GM21529 (cell line): ENCODE data around the gene VGLL4.
A peak's percentile ranks its signal among the peaks of the same experiment; 100 is the strongest.

Experiments used
- ATAC-seq: cut with Tn5 transposase; IDR thresholded peaks from one replicate; pipeline ENCODE4 v1.9.1; 2021; ENCODE audit not compliant: unreplicated experiment

VGLL4 gene

GRCh38 chr3:11629716-11630115 lies 14.0 kb downstream of the VGLL4 start:
- no peak for ATAC-seq

GRCh38 chr3:11627612-11628011 lies 16.1 kb downstream of the VGLL4 start:
- ATAC-seq, result no peak

DNA sequence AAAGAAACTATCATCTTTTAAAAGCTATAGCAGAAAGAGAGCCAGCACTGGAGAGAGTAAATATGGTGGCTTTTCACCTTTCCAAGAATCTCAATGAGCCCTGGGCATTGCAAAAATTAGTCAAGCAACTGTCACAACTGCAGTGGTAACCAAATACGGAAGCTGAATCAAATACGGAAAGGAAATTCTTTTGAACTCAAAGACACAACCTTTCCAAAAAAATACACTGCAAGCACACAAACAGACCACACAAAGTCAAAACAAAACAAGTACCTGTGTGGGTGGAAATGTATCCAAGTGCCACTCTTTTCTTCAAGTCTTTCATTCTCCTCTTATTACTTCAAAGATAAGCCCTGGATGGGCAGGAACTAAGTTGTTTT lies 17.6 kb downstream of the VGLL4 start:
- peak; percentile 80 for ATAC-seq

DNA sequence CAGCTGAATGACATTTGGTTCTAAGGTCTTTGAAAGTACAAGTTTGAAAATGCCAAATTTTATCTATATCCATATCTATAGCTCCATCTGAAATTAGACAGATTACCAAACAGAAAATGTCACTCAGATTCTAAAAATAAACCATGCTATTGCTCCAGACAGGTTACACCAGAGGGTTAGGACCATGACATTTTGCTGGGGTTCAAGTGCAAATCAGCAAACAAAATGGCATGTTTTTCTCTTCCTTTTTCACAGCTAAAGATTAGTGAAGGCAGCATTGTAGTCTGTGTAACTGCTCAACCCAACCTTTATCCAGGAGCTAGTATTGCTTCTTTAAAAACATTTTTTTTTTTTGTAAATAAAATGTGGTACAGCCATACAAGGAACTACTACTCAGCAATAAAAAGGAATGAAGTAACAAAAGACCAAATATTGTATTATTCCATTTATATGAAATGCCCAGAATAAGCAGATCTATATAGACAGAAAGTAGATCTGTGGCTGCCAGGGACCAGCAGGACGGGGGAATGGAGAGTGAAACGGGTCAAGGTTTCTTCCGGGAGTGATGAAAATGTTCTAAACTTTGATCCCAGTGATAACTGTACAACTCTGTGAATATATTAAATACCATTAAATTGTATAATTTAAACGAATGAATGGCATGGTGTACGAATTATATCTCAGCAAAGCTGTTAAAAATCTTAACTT lies 18.2 kb downstream of the VGLL4 start:
- ATAC-seq, result no peak

DNA sequence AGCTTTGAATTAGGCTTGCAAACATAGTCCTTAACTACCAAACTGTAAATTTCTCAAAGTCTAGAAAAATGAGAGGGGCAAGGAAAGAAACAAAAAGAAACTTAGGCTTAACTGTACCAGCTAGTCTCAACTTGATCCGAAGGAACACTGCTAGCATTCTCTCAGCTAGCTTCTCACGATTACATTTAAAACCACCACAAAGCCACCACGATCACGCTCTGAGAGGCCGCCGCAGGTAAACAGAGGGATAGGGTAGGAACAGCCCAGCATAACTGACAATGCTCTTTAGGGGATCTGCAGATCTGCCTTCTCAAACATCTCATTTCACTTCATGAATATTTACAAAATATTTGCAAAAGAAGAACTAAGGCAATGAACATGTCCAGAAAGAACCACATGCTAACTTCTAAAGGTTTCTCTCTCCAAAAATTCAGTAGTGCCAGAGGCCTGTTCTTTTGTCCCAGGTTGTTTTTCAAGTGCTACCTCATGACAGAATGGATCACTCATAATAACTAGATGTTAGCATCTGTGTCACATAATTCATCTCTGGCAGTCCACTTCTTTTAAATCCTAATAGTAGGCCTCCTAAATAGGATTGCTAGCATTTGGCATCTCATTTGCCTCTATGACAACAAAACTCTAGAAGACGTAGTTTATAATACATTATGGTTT lies 18.9 kb downstream of the VGLL4 start:
- ATAC-seq, result no peak

DNA sequence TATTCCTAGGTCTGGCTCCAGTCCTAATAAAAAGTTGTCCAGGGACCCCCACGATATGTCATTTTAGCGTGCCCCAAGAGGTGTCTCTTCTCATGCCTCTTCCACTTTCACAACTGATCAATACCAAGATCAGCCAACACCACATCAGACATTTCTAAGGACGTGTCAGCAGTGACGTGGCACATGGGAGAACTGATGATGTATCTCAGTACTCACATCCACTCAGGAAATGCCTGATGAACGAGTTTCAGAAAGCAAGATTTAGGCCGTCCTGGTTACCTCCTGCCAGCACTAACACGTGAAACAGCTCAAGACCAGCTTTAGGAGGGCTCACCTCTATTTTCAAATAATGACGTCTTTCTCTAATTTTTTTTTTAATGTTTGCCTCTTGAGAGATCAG lies 19.6 kb downstream of the VGLL4 start:
- no peak for ATAC-seq

DNA sequence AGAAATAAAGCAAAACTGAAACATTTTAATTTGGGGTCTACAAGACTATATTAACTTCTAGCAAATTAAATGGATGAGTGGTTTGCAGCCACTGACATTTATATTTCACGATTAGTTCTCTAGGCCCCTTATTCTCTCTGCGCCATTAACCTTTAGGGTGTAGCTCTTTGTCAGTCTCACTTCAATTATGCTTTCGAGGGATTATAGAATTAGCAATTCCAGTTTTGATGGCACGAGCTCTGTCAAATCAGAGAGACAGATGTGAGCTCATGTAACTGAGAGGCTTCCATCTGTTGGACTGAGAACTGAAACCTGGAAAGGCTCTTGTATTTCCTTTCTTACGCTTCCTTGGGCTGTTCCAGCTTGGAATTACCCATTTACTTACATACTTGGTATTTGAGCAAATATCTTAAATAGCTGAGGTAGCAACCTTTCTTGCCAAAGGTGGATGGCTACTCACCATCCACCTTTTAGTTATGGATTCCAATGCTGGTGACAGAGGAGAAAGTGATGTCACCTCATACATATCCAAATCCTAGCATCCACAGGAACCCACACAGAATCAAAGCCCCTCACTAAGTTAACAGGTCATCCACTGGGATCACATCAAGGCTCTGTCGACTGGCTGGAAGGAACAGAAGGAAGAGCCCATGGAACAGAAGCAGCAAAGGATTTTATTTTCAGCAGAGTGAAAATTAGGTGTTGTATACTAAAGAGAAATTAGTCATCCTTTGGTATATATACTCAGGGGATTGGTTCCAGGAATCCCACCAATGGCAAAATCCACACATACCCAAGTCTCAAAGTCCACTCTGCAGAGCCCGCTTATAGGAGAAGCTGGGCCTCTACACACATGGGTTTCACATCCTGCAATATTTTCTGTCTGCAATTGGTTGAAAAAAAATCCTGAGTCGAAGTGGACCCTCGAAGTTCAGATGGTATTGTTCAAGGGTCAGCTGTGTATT lies 20.8 kb downstream of the VGLL4 start:
- no peak for ATAC-seq

DNA sequence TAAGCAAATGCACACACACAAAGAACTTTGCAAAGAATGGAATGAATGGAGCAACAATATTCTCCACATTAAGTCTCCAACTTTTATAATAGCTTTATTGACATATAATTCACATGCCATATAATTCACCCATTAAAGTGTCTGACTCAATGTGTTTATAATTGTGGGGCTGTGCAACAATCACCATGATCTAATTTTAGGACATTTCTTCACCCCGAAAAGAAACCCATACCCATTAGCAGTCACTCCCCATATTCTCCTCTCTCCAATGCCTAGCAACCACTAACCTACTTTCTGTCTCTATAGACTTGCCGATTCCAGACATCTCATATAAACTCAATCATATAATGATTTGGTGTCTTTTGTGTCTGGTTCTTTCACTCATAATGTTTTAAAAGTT lies 22.6 kb downstream of the VGLL4 start:
- ATAC-seq, result no peak

DNA sequence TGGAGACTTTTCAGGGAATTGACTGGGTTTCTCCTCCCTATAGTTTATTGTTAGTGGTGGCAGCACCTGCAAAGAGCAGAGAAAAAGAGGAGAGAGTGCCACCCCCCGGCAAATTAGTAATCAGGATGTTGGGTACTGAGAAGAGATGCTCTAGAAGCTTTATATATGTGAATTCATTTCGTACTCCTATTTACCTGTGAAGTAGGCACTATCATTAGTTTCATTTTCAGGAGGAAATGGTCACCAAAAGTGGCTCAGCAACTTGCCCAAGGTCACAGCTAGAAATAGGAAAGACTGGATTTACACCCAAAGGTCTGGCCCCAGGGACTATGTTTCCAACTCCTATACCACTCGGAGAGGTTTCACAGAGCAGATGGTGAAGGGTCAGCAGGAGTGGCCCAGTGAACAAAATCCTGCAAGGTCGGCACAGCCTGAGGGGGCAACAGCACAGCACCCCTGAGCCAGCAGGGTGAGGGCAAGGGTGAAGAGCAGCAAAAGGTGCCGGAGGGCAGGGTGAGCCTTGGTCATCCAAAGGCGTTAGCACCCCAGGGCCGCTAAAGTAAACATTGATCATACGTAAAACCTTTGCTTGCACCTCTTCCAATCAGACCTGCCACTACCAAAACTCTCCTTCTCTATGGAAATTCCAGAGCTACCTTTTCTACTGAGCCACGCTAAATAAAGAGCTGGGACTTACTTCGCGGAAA lies 23.6 kb downstream of the VGLL4 start:
- peak; percentile 50 for ATAC-seq

DNA sequence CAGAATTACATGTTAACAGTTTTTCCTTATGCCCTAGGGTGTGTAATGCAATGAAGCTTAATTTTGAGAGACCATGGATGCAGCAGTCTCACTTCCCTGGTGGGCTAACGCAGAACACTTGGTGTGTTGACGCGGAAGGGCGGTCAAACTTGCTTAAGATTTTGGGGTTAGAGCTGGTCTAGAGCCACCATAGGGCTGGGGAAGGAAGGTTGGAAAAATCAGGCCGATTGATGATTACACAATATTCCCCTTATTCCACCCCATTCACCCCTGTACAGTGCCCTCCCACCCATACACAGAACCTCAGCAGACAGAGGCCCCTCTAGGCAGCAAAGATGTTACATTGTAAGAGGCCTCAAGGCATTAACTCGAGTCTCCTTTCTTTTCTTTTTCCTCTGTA lies 24.3 kb downstream of the VGLL4 start:
- ATAC-seq, result no peak

DNA sequence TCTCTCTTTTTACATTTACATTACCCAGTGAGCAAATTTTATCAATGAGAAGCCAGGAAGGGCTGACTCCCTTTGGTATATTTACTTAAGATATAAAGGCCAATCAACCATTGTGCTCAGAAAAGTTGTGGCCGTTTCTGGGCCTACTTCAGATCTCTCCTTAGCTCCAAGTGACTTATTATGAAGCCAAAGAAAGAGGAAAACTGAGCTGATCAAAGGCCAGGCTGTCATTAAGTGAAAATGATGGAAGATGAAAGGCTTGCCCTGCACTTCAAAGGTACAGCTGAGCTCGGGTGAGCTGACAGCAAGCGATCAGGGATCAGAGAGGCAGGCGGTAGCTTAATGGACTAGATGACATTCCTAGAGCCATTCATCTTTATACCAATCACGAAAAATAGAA lies 24.8 kb downstream of the VGLL4 start:
- ATAC-seq, result no peak

DNA sequence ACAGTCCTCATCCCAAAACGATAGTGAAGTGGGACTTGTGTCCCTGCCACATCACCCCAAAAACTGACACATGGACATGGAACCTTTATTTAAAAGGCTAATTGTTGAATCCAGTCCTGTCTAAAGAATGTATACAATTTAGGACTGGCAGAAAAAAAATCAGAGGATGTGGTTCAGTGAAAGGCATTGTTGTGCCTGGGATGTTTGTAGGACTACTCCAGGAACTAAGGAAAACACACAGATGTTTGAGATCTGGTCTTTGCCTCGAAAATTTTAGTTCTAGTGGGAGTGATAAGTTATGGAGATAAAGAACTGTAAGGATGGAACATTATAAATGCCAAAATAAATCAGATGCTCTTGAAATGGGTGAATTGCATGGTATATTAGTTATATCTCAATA lies 27.2 kb downstream of the VGLL4 start:
- no peak for ATAC-seq

DNA sequence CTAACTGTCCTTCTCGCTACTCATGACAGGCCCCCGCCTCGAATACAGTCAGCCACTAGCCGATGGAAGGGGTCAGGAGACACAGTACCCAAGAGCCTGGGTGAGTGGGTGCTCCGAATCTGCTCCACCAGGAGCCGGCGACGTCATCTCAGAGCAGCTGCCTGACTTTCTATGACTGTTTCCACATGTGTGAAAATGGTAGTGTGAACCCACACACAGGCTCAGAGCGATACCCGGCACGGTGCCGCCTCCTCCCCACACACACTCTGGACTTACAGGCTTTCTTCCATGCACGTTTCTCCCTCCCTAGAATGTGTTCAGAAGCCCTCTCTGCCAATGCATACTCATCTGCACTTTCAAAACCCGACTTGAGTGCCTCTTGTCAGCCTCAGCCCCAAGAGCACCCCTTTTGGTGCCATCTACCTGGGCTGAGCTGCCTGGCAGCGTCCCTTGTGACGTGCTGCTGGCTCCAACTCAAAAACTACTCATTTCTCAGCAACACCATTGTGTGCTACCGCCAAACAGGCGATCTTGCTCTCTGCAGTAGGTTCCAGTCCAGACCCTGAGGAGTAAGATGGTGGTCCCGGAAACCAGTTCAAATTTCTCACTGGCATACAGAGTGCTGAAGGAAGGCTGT lies 29.7 kb downstream of the VGLL4 start:
- no peak for ATAC-seq

DNA sequence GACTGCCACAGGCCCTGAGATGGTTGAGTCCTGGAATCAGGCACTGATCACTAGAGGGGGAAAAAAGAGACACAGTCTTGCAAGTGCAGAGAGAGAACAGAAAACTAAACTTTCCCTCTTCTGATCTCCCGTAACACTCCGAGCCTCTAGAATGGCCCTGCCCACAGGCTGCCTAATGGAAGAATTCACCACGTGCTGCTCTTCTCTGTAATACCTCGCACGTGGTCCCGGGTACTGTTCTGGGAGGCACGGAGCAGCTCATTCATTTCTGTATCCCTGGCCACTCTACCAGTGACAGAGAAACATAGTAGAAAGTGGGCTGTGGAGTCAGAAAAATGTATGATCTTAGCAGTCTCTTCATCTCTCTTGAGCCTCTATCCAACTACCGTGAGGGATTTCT lies 30.4 kb downstream of the VGLL4 start:
- ATAC-seq, result no peak

- no peak for ATAC-seq
These were observed 31.1 kb downstream of the VGLL4 start for GRCh38 chr3:11612515-11613188.

DNA sequence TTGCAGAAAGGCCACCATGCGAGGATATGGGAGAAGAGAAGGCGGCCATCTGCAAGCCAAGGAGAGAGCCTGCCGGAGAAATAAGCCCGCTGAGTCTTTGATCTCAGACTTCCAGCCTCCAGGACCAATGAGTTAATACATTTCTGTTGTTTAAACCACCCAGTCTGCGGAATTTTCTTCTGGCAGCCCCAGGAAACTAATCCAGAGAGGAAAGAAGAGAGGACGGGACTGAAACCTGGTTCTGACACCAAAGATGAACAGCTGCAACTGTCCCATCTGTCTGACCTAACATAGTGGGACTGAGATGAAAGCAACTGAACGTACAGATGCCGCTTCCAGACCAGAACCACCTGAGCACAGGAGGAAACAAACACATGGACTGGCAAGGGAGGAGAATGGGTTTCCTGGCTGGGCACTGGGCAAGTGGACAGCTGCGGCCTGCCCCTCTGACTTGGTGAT lies 32.3 kb downstream of the VGLL4 start:
- ATAC-seq, result no peak

DNA sequence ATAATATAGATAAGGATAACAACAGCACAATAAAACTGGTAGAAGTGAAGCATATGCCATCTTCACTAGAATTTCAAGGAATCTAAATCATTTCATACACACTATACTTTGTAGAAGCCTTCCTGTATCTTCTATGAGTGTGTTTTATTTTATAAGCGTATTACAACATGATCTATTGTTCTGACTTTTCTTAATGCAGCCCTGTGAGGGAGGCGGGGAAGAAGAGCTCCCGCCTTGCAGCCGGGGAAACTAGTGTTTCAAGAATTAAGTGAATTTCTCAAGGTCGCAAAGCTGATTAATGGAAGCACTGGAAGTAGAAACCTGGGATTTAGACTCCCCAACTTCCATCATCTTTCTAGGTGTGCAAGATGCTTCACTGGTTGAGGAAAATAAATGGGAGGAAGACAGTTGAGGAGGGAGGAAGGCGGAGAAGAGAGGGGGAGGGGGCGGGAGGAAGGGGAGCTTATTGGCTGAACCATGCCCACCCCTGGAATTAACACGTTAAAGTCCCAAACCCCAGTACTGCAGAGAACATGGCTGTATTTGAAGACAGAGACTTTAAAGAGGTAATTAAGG lies 32.9 kb downstream of the VGLL4 start:
- no peak for ATAC-seq

DNA sequence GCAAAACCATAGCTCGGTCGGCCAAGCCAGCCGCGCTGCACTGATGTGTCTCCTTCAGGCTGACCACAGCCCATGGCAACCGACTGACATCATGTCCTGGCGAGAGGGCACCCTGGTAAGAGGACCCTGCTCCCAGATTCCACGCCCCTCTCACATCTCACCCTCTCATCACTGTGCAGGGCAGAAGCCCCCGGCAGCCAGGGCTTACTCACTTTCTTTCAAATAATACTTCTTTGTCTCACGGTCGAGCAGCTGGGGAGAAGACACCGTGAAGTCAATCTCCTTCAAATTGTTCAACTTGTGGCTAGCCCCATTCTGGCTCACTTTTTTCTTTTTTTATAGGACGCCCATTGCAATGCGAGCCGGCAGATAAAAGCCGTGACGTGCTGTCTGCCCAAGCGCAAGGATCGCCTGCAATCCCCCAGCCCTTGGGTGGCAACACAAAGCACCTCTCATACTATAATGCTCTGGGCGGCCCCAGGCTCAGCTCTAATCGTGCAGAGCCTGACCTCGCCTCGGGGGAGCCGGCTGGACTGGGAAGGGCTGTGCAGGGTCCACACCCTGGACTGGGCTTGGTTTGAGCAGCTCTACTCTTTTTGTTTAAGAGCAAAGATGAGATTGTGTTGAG lies 33.6 kb downstream of the VGLL4 start:
- ATAC-seq, result no peak

GRCh38 chr3:11609481-11609880 lies 34.2 kb downstream of the VGLL4 start:
- ATAC-seq, result no peak
